Astrocyte (in vitro differentiated cells and primary cell): ENCODE results near the gene SDHAF1.

Source experiments
- EZH2 ChIP-seq: IDR thresholded peaks from 2 replicates; pipeline ENCODE4 v1.6.1; 2012; ENCODE audit warnings: mild to moderate bottlenecking, low read length, inconsistent platforms; ENCODE audit not compliant: insufficient read depth
- TF ChIP-seq, protein P1 (sequence below): IDR thresholded peaks from 2 replicates; pipeline ENCODE4 v1.5.1; 2011; ENCODE audit warnings: low read depth, mild to moderate bottlenecking, inconsistent platforms, low read length, moderate library complexity; ENCODE audit not compliant: insufficient read depth

DNA sequence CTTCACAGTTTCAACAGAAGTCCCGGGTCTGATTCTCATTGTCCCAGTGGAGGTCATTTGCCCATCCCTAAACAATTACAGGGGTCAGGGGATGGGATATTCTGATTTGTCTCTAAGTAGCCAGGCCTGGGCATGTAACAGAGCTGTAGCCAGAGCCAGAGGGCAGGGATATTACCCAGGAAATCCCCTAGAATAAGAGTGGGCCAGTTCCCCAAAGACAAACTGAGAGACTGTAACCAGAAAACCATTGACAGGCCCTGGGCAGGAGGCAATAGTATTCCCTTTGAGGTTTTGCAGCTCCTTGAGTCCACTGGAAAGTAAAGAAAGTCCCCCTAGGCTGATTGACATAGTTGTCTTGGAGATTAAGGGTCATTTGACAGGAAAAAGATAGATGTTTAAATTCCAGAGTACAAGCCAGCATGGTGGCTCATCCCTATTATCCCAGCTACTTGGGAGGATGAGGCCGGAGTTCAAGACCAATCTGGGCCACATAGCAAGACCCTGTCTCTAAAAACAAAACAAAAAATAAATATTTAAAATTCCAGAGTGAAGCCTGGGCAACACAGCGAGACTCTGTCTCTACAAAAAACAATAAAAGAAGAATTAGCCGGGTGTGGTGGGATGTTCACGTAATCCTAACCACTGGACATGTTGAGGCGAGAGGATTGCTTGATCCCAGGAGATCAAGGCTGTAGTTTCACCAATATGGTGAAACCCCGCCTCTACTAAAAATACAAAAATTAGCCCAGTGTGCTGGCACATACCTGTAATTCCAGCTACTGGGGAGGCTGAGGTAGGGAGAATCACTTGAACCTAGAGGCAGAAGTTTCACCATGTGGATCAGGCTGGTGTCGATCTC is 1.9 kb upstream of the SDHAF1 start:
- TF ChIP-seq, protein P1, sequence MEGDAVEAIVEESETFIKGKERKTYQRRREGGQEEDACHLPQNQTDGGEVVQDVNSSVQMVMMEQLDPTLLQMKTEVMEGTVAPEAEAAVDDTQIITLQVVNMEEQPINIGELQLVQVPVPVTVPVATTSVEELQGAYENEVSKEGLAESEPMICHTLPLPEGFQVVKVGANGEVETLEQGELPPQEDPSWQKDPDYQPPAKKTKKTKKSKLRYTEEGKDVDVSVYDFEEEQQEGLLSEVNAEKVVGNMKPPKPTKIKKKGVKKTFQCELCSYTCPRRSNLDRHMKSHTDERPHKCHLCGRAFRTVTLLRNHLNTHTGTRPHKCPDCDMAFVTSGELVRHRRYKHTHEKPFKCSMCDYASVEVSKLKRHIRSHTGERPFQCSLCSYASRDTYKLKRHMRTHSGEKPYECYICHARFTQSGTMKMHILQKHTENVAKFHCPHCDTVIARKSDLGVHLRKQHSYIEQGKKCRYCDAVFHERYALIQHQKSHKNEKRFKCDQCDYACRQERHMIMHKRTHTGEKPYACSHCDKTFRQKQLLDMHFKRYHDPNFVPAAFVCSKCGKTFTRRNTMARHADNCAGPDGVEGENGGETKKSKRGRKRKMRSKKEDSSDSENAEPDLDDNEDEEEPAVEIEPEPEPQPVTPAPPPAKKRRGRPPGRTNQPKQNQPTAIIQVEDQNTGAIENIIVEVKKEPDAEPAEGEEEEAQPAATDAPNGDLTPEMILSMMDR = no peak
- TF ChIP-seq EZH2 = no peak
